GM18507 (cell line): ENCODE results near the gene FAM219A.
"Not testable (repeated sequence)": the region's sequence is repeated elsewhere in the genome, so short reads cannot be mapped to it uniquely, and the experiment has no call there.

ENCODE experiments used
- DNase-seq: peaks from one replicate; pipeline ENCODE4 v3.0.0; 2011; ENCODE audit warnings: low read depth; ENCODE audit not compliant: insufficient read length; ENCODE audit errors: extremely low spot score
- FAIRE-seq: peaks from 2 replicates; lab custom pipeline; 2011; peaks lifted over from hg19 to GRCh38; lab: Jason Lieb, UNC

FAM219A gene

DNA sequence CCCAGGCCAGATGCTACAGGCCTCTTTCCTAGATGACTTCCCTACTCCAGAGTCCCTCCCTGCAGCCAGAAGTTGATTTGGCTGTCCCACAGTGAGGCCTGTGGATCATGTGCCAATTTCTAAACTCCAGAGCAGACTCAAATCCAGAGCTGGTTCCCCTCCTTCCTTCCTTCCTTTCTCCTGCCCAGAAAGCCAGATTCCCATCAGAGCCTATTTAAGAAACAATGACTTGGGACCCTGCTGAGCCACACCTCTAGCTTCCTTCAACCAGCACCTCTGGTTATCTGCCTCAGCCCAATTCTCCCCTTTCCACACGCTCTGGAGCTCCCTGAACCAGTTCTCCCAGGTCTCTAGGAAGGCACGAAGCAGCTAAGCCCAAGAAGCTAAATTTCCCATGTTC is 7.2 kb downstream of the FAM219A start:
- DNase-seq (no peak), FAIRE-seq (no peak)

DNA sequence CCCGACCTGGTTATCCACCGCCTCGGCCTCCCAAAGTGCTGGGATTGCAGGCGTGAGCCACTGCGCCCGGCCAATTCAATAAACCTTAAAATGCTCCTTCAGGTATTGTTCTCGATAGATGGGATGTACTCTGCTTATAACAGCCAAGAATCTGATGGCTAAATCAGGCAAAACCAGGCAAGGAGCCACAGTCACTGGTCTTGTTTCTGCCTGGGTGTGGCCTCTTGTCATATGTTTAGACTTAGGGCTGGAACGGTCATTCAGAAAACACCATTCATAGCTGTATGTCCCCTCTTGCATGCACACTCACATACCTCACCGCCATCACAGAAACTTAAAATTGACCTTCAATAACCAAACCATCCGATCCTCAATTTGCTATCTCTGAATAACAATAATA is 7.7 kb downstream of the FAM219A start:
- FAIRE-seq = no peak
- no peak for DNase-seq

DNA sequence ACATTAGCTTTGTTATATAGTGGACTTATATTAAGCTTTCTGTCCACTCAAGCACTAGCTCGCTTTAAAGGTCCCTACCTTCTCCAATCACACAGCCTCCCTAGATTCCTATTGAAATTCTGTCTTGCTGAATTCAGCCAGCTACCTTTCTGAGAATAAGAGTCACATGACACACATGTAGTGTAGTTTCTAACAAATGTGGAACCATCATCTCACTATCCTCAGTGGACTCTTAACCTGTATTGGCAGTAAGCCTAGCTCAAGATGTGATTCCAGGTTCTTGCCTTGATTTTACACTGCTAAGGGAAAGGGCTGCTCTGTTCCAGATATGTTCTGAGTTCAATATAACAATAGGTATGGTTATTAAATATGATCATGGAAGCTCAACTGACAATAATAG is 11.4 kb downstream of the FAM219A start:
- no peak for DNase-seq
- FAIRE-seq = no peak

GRCh38 chr9:34446468-34446891 is 11.9 kb downstream of the FAM219A start:
- no peak for DNase-seq
- FAIRE-seq = no peak

GRCh38 chr9:34443976-34444375 is 14.4 kb downstream of the FAM219A start:
- FAIRE-seq = no peak
- no peak for DNase-seq

GRCh38 chr9:34443533-34443932 is 14.8 kb downstream of the FAM219A start:
- DNase-seq (no peak), FAIRE-seq (no peak)

DNA sequence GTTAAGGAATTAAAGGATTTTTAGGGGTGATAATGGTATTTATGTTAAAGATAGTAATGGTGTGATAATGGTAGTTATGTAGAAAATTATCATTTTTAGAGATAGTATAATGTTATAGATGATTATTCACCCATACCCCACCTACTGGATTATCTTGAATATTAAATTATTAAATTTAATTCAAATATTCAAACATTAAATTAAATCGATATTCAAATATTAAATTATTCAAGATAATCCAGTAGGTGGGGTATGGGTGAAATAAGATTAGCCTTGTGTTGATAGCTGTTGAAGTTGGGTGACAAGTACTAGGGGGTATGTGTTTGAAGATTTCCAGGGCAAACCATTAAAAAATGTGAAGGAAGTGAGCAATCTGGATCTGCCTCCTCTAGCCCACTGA is 15.6 kb downstream of the FAM219A start:
- DNase-seq = no peak
- FAIRE-seq = no peak

GRCh38 chr9:34440017-34440416 is 18.4 kb downstream of the FAM219A start:
- no peak for DNase-seq
- FAIRE-seq = no peak

DNA sequence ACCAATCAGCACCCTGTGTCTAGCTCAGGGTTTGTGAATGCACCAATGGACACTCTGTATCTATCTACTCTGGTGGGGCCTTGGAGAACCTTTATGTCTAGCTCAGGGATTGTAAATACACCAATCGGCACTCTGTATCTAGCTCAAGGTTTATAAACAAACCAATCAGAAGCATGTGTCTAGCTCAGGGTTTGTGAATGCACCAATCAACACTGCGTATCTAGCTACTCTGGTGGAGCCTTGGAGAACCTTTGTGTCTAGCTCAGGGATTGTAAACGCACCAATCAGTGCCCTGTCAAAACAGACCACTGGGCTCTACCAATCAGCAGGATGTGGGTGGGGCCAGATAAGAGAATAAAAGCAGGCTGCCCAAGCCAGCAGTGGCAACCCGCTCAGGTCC is 19.9 kb downstream of the FAM219A start:
- not testable (repeated sequence) for FAIRE-seq, DNase-seq

- DNase-seq, FAIRE-seq: not testable (repeated sequence)
Observed at GRCh38 chr9:34437926-34438307, 20.5 kb downstream of the FAM219A start.

DNA sequence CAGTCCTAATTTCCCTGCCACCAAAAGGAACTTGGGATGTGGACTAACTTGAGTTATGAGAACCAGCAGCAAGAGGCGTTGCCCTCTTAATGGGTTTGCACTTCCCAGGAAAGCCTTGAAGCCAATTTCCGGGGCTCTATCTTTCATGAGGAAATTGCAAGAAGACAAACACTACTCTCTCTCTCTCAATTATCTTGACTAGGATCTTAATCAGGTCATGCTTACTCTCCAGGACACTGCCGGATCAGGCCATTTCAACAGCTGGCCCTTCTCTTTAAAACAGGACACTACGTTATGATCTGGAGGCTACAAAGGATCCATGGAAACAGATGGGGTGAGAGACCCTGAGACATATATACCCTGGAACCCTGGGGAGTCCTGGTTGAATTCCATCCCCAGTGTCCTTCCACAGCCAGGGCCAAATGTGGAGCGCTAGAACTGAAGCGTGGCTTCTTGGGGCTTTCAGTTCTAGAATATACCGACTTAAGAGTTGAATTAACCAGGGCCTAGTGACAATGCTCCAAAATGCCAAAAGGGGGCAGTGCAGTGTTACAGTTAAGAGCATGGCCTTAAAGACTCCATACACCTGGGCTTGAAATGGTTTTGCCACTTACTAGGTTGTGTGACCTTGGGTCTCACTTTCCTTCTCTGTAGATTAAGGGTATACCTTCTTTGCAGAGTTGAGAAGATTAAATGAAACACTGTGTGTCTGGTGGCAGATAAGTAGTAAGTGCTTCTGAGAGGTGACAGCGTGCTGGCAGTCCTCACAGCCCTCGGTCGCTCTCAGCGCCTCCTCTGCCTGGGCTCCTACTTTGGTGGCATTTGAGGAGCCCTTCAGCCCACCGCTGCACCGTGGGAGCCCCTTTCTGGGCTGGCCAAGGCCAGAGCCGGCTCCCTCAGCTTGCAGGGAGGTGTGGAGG is 21.1 kb downstream of the FAM219A start:
- FAIRE-seq = peak; percentile 91
- peak; percentile 28 for DNase-seq

DNA sequence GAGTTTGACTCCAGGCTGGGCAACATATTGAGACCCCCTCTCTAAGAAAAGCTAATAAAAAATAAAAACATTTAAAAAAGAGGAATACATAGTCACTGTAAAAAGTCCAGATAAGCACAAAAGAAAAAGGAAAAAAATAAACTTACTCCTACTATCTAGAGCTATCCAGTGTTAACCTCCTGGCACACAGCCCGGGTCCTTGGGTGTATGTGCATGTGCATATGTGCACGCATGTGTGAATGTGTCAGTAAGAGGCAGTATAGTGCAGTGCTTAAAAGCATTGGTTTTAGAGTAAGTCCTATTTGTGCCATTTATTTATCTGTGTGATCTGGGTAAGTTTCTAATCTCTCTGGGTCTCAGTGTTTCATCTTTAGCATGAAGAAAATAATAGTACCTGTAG is 26.7 kb downstream of the FAM219A start:
- DNase-seq = no peak
- no peak for FAIRE-seq

DNA sequence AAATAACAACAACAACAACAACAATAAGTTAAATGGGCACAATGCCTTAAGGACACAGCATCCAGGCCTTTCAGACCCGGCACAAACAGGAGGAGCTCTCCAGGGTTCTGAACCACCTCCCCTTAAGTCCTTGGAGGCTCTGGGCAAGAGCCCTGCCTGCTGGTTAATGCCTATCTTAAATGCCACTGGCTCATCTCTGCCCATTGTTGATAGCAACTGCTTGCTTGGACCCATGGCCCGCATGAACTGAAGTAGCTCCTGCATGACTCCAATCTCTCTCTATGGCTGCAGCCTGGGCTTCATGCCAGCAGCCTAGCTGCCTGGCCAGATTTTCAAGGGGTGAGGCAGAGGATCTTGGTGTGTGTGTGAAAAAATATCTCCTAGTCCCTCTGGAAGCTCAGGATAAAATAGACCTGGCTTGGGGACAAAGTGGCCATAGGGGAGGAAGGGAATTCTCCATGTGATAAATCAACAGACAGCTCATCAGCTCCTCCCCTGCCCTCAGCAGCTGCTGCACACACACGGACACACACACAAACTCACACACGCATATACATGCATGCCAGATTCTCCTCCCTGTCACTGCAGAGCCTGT is 27.4 kb downstream of the FAM219A start:
- DNase-seq (no peak), FAIRE-seq (no peak)

GRCh38 chr9:34428325-34428958 is 29.9 kb downstream of the FAM219A start:
- FAIRE-seq (no peak), DNase-seq (no peak)

- FAIRE-seq (no peak), DNase-seq (no peak)
Observed at GRCh38 chr9:34426347-34427074, 31.9 kb downstream of the FAM219A start.

DNA sequence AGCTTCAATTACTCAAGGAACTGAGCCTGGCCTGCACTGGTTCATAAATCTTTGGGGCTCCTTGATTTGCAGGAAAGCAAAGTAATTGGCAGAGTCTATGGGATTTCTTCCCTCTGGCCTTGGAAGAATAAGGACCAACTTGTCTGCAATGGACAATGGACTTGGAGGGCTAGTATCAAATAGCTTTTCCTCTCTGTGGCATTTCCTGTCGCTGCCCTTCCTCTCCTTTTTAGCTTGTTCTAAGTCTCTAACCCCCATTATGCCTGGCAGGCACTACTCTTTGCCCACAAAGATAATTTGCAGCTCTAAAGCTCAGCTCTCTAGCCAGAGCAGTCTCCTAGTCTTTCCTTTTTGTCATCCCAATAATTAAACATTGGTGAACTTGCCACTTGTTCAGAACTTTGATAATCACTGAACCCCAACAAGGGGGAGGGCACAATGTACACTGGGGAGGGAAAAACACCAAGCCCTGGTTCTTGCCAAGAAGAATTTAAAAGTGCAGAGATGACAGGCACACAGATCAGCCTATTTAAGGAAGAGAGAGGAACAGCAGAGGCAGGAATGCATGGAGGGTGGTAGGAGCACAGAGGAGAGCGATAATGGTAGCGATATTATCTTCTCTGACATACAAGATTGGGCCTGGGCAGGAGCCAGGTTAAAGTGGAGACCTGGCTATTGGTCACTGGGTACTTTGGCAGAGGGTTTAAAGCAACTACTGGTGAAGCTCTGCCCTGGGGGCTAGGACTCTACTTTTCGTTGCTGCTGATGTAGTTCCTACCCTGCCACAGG is 38.5 kb downstream of the FAM219A start:
- DNase-seq = no peak
- FAIRE-seq = no peak

- FAIRE-seq (no peak), DNase-seq (no peak)
Observed at GRCh38 chr9:34417734-34418133, 40.6 kb downstream of the FAM219A start.

GRCh38 chr9:34413231-34413852 is 45.0 kb downstream of the FAM219A start:
- DNase-seq (no peak), FAIRE-seq (peak; percentile 50)

GRCh38 chr9:34412336-34412735 is 46.0 kb downstream of the FAM219A start:
- no peak for FAIRE-seq
- no peak for DNase-seq
